Measurements from ENCODE around the gene ITPKC. TPM values are rescaled to one million over a fixed set of nuclear protein-coding genes. Genes with fewer than 3 reads are reported as not detected.

The ITPKC gene
- polyA plus RNA-seq (2013, experiment 1 of 4): 11.8 TPM
- polyA plus RNA-seq (2013, experiment 2 of 4): 11.2 TPM
- 8.6 TPM for polyA plus RNA-seq (2013, experiment 3 of 4)
- polyA plus RNA-seq (2013, experiment 4 of 4): 9.9 TPM

- Histone ChIP-seq H3K9me3 (ENCODE audit: control insufficient read depth, low read length) (no peaks in the 10 kb centered on the region), H3K4me3 (ENCODE audit: insufficient read depth, low read depth, low read length) (peak within 1 kb of the TSS; percentile 93), H3K27ac (ENCODE audit: insufficient read depth, low read depth, low read length, poor library complexity, severe bottlenecking) (peak within 1 kb of the TSS; percentile 77), H3K27me3 (ENCODE audit: control insufficient read depth, insufficient read depth, low read length, poor library complexity, severe bottlenecking) (no peaks in the 10 kb centered on the region), H3K4me1 (ENCODE audit: control insufficient read depth, insufficient read depth, low read length) (peaks cover 13% of the 10 kb centered on the region), H3K36me3 (ENCODE audit: control insufficient read depth, insufficient read depth, low read length) (peaks cover 7% of the 10 kb centered on the region)
- 0 to 1% methylated on average over 76 of the region's 76 CpGs for WGBS, 2 experiments
Measured at GRCh38 chr19:40716482-40717324, at the start of gene ITPKC, which contains the start of gene COQ8B. ITPKC (plus strand) TSS chr19:40717112; CDS start chr19:40717136, 24 bp downstream. COQ8B (minus strand) TSS chr19:40716886; CDS start chr19:40714632, 2,254 bp downstream.

GRCh38 chr19:40667602-40668001, 49.3 kb upstream of the ITPKC start:
- no peaks in the 10 kb centered on the region for H3K9me3 ChIP-seq (ENCODE audit: control insufficient read depth, low read length)
- WGBS, 2 experiments: 96% methylated on average over 14 of the region's 14 CpGs

GRCh38 chr19:40668991-40669614, 47.8 kb upstream of the ITPKC start:
- Histone ChIP-seq H3K27me3 (ENCODE audit: control insufficient read depth, insufficient read depth, low read length, poor library complexity, severe bottlenecking) (no peaks in the 10 kb centered on the region), H3K4me3 (ENCODE audit: insufficient read depth, low read depth, low read length) (no peak overlapping the region), H3K27ac (ENCODE audit: insufficient read depth, low read depth, low read length, poor library complexity, severe bottlenecking) (no peak overlapping the region), H3K4me1 (ENCODE audit: control insufficient read depth, insufficient read depth, low read length) (no peaks in the 10 kb centered on the region), H3K36me3 (ENCODE audit: control insufficient read depth, insufficient read depth, low read length) (peaks cover 29% of the 10 kb centered on the region), H3K9me3 (ENCODE audit: control insufficient read depth, low read length) (no peaks in the 10 kb centered on the region)
- WGBS, 2 experiments: 96% methylated on average over 7 of the region's 7 CpGs

More at GRCh38 chr19:40667602-40668001, 49.3 kb upstream of the ITPKC start:
- peaks cover 7% of the 10 kb centered on the region for H3K27me3 ChIP-seq (ENCODE audit: control insufficient read depth, insufficient read depth, low read length, poor library complexity, severe bottlenecking)
- H3K4me3 ChIP-seq (ENCODE audit: insufficient read depth, low read depth, low read length): no peak overlapping the region
- H3K36me3 ChIP-seq (ENCODE audit: control insufficient read depth, insufficient read depth, low read length): peaks cover 20% of the 10 kb centered on the region
- H3K4me1 ChIP-seq (ENCODE audit: control insufficient read depth, insufficient read depth, low read length): no peaks in the 10 kb centered on the region
- no peak overlapping the region for H3K27ac ChIP-seq (ENCODE audit: insufficient read depth, low read depth, low read length, poor library complexity, severe bottlenecking)

- Histone ChIP-seq H3K4me1 (ENCODE audit: control insufficient read depth, insufficient read depth, low read length) (no peaks in the 10 kb centered on the region), H3K36me3 (ENCODE audit: control insufficient read depth, insufficient read depth, low read length) (peaks cover 31% of the 10 kb centered on the region), H3K4me3 (ENCODE audit: insufficient read depth, low read depth, low read length) (no peak overlapping the region), H3K9me3 (ENCODE audit: control insufficient read depth, low read length) (no peaks in the 10 kb centered on the region), H3K27me3 (ENCODE audit: control insufficient read depth, insufficient read depth, low read length, poor library complexity, severe bottlenecking) (no peaks in the 10 kb centered on the region), H3K27ac (ENCODE audit: insufficient read depth, low read depth, low read length, poor library complexity, severe bottlenecking) (no peak overlapping the region)
- 96% methylated on average over 9 of the region's 9 CpGs for WGBS, 2 experiments
Measured at GRCh38 chr19:40671404-40671803, 45.5 kb upstream of the ITPKC start.

GRCh38 chr19:40672038-40672437, 44.9 kb upstream of the ITPKC start:
- H3K4me3 ChIP-seq (ENCODE audit: insufficient read depth, low read depth, low read length): no peak overlapping the region
- peaks cover 29% of the 10 kb centered on the region for H3K36me3 ChIP-seq (ENCODE audit: control insufficient read depth, insufficient read depth, low read length)
- H3K9me3 ChIP-seq (ENCODE audit: control insufficient read depth, low read length): no peaks in the 10 kb centered on the region
- 93% methylated on average over 2 of the region's 2 CpGs for WGBS, 2 experiments
- H3K27ac ChIP-seq (ENCODE audit: insufficient read depth, low read depth, low read length, poor library complexity, severe bottlenecking): no peak overlapping the region
- no peaks in the 10 kb centered on the region for H3K4me1 ChIP-seq (ENCODE audit: control insufficient read depth, insufficient read depth, low read length)
- no peaks in the 10 kb centered on the region for H3K27me3 ChIP-seq (ENCODE audit: control insufficient read depth, insufficient read depth, low read length, poor library complexity, severe bottlenecking)

GRCh38 chr19:40672573-40673299, 44.2 kb upstream of the ITPKC start:
- H3K36me3 ChIP-seq (ENCODE audit: control insufficient read depth, insufficient read depth, low read length): peaks cover 26% of the 10 kb centered on the region

GRCh38 chr19:40673397-40673796, 43.5 kb upstream of the ITPKC start:
- Histone ChIP-seq H3K36me3 (ENCODE audit: control insufficient read depth, insufficient read depth, low read length) (peaks cover 26% of the 10 kb centered on the region), H3K4me1 (ENCODE audit: control insufficient read depth, insufficient read depth, low read length) (no peaks in the 10 kb centered on the region), H3K27ac (ENCODE audit: insufficient read depth, low read depth, low read length, poor library complexity, severe bottlenecking) (no peak overlapping the region), H3K27me3 (ENCODE audit: control insufficient read depth, insufficient read depth, low read length, poor library complexity, severe bottlenecking) (no peaks in the 10 kb centered on the region), H3K9me3 (ENCODE audit: control insufficient read depth, low read length) (no peaks in the 10 kb centered on the region), H3K4me3 (ENCODE audit: insufficient read depth, low read depth, low read length) (no peak overlapping the region)
- 95 to 97% methylated on average over 11 of the region's 11 CpGs for WGBS, 2 experiments

More at GRCh38 chr19:40672573-40673299, 44.2 kb upstream of the ITPKC start:
- Histone ChIP-seq H3K4me1 (ENCODE audit: control insufficient read depth, insufficient read depth, low read length) (no peaks in the 10 kb centered on the region), H3K27ac (ENCODE audit: insufficient read depth, low read depth, low read length, poor library complexity, severe bottlenecking) (no peak overlapping the region), H3K27me3 (ENCODE audit: control insufficient read depth, insufficient read depth, low read length, poor library complexity, severe bottlenecking) (no peaks in the 10 kb centered on the region), H3K4me3 (ENCODE audit: insufficient read depth, low read depth, low read length) (no peak overlapping the region), H3K9me3 (ENCODE audit: control insufficient read depth, low read length) (no peaks in the 10 kb centered on the region)
- WGBS, 2 experiments: 93 to 95% methylated on average over 7 of the region's 7 CpGs

- no peak overlapping the region for H3K4me3 ChIP-seq (ENCODE audit: insufficient read depth, low read depth, low read length)
- H3K9me3 ChIP-seq (ENCODE audit: control insufficient read depth, low read length): no peaks in the 10 kb centered on the region
- peaks cover 26% of the 10 kb centered on the region for H3K36me3 ChIP-seq (ENCODE audit: control insufficient read depth, insufficient read depth, low read length)
- no peaks in the 10 kb centered on the region for H3K27me3 ChIP-seq (ENCODE audit: control insufficient read depth, insufficient read depth, low read length, poor library complexity, severe bottlenecking)
- no peak overlapping the region for H3K27ac ChIP-seq (ENCODE audit: insufficient read depth, low read depth, low read length, poor library complexity, severe bottlenecking)
- WGBS, 2 experiments: 86 to 87% methylated on average over 3 of the region's 3 CpGs
- no peaks in the 10 kb centered on the region for H3K4me1 ChIP-seq (ENCODE audit: control insufficient read depth, insufficient read depth, low read length)
Measured at GRCh38 chr19:40674291-40674690, 42.6 kb upstream of the ITPKC start.

GRCh38 chr19:40677156-40677555, 39.8 kb upstream of the ITPKC start:
- Histone ChIP-seq H3K36me3 (ENCODE audit: control insufficient read depth, insufficient read depth, low read length) (peaks cover 15% of the 10 kb centered on the region), H3K9me3 (ENCODE audit: control insufficient read depth, low read length) (no peaks in the 10 kb centered on the region), H3K4me1 (ENCODE audit: control insufficient read depth, insufficient read depth, low read length) (no peaks in the 10 kb centered on the region), H3K4me3 (ENCODE audit: insufficient read depth, low read depth, low read length) (no peak overlapping the region), H3K27me3 (ENCODE audit: control insufficient read depth, insufficient read depth, low read length, poor library complexity, severe bottlenecking) (no peaks in the 10 kb centered on the region), H3K27ac (ENCODE audit: insufficient read depth, low read depth, low read length, poor library complexity, severe bottlenecking) (no peak overlapping the region)
- WGBS, 2 experiments: 96 to 97% methylated on average over 23 of the region's 23 CpGs
